GM21381 (cell line): ENCODE data around the gene INPP5D.
A peak's percentile ranks its signal among the peaks of the same experiment; 100 is the strongest.
"Not testable (repeated sequence)": the region's sequence is repeated elsewhere in the genome, so short reads cannot be mapped to it uniquely, and the experiment has no call there.

ENCODE experiments used
- ATAC-seq: cut with Tn5 transposase; IDR thresholded peaks from one replicate; pipeline ENCODE4 v1.9.1; 2021; ENCODE audit warnings: mild to moderate bottlenecking, moderate library complexity; ENCODE audit not compliant: unreplicated experiment

The INPP5D gene

DNA sequence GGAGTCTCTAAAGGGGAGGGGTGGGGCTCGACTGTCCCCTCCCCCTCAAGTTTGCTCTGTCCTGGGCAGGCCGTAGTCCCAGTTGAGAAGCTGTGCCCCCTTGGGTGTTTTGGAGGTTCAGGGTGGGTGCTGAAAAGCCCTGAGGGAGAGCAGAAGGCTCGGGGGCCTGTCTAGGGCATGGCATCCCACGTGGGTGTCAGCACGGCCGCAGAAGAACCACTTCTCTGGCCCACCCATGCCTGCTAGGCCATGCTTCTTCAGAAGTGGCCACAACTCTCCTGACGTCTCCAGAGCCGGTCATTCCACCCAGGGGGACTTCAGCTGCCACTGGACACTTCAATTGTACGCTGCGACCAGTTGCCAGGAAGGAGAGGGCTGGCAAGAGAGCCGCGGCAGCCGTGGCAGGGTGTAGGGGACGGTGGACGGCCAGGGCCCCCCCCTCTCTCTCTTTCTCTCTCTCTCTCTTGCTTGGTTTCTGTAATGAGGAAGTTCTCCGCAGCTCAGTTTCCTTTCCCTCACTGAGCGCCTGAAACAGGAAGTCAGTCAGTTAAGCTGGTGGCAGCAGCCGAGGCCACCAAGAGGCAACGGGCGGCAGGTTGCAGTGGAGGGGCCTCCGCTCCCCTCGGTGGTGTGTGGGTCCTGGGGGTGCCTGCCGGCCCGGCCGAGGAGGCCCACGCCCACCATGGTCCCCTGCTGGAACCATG lies at the start of gene INPP5D:
TSS of gene INPP5D (plus strand) at position 546 of the 704 bp plus-strand sequence. CDS start at position 683, 137 bp downstream.
- peak; percentile 54 for ATAC-seq

DNA sequence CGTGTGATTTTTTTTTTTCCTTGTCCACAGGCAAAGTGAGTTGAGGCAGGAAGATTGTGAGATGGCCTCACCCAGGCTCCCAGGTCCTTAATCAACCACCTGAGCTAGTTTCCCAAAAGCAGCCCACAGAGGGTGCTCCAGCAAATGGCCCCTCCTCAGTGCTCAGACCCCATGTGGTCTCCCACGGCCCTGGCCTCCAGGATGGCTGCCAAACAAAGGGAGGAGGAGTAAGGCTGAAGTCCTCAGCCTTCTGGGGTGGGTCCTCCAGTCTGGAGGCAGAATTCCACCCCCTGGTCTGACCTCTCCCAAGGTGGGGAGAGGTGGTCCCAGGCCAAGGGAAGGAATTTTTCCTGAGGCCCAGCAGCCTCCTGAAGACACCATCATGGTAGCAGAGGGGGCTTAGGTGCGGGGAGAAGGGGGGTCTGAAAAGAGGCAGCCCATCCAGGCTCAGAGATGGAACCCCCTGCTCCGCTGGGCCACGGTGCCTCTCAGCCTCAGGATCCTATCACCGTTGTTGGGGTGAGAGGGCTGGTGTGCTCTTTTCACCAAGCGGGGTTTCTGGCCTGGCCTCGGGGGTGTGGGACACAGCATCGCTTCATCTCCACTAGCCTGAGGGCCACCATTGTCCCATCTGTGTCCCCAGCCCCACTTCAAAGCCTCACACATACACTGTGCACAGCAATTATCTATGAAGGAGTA lies 49.4 kb upstream of the INPP5D start:
- ATAC-seq = no peak

DNA sequence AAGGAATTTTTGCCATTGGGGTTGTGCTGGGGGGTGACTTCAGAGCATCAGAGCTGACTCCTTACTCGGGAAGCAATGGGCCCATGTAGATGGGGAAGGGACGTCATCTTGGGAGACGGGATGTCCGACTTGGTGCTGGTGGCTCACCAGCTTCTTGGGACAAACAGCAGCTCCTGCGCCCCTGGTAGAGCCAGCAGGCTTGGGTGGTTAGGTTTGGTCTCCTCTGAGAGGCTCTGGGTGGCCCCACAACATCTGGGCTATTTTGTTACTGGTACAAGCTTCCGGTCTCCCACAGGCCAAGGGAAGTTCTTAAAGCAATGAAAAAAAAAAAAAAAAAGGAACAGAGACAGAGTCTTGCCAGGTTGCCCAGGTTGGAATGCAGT lies 48.9 kb upstream of the INPP5D start:
- ATAC-seq = no peak

DNA sequence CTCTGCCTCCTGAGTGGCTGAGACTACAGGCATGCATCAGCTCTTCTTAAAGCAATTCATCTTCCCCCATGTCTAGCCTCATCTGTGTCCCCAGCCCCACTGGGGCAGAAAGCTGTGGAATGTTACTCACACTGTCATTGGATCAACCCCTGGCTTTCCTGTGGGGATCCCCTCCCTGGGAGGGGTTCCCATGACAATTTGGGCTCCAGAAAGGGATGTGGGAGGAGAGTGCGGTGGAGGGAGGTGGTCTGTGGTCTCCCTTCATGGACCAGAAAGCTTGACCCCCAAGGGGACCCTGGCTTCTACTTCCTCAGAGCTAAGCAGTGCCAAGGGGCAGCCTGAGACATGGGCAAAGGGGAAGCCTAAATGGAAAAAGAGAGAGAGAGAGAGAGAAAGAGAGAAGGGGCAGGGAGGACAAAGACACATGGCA lies 48.4 kb upstream of the INPP5D start:
- ATAC-seq = no peak

DNA sequence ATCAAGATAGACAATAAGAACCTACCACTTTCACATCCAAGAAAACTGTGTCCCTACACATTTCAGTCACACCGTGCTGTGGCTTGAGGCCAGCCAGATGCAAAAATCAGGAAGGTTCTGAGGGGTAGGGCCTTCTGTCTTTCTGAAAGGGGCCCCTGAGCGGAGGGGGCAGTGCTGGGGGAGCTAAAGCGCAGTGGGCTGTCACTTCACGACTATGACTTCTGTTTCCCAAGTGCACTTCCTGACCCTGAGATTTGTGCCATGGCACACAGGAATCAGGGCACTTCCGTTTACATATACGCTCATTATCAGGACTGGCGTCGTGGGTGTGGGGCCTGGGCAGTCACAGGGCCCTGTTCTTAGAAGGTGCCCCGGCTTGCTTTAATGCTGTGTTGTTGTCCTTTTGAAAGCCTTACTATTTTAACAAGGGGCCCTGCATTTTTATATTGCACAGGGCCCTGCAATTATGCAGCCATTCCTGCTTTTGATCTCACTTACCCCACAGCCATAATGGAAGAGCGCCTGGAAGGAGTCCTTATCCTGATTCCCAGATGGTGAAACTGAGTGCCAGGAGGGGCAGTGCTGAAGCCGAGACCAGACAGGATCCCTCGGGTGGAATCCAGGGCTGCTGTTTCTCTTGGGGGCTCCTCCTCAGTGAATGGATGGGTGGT lies 47.7 kb upstream of the INPP5D start:
- ATAC-seq = no peak

DNA sequence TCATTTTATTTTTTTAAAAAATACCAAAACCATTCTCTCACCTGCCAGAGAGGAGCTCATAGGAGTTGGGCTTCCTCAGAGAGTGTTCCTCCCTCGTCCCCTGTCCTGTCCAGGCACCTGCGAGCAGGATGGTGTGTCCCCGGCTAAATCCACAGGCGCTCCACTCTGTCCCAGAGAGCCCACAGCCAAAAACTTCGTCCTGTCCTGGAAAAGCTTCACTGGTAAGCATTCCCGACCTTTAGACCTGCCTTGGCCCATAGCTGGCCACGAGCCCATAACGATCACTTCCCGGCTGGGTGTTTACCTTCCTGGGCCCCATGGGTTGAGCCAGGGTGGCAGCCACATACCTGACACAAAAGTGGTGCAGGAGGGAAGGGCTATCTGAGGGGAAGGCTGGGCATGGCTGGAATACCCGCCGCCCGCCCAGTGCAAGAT lies 47.1 kb upstream of the INPP5D start, which contains the start of gene NGEF:
TSS of gene NGEF (minus strand) at position 230 of the 435 bp plus-strand sequence. CDS start 38,366 bp downstream, outside the sequence.
- ATAC-seq = no peak

DNA sequence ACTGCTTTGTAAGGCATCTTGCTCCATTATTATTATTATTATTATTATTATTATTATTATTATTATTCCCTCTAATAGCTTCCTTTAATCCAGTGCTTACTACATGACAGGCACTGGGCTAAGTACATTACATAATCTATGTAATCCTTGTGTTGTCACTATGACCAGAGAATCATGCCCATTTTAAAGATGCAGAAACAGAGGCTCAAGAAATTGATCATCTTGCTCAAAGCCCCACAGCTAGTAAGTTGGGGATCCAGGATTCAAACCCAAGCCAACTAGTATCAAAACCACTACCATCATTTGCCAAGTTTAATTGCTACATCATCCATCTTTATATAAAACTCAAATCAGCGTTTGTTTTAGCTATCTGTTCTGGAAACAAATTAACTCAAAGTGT lies 46.5 kb upstream of the INPP5D start:
- no peak for ATAC-seq

DNA sequence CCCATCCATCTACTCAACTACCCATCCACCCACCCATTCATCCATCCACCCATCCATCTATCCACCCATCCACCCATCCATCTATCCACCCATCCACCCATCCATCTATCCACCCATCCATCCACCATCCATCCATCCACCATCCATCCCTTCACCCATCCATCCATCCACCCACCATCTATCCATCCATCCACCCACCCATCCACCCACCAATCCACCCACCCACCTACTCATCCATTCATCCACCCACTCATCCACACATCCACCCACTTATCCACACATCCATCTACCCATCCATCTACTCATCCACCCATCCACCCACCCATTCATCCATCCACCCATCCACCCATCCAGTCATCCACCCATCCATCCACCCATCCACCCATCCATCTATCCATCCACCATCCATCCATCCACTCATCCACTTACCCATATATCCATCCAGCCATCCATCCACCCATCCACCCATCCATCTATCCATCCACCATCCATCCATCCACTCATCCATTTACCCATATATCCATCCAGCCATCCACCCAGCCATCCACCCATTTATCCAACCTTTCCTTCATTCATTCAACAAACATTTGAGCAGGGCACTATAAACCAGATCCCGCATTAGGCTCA lies 45.0 kb upstream of the INPP5D start:
- ATAC-seq = no peak

DNA sequence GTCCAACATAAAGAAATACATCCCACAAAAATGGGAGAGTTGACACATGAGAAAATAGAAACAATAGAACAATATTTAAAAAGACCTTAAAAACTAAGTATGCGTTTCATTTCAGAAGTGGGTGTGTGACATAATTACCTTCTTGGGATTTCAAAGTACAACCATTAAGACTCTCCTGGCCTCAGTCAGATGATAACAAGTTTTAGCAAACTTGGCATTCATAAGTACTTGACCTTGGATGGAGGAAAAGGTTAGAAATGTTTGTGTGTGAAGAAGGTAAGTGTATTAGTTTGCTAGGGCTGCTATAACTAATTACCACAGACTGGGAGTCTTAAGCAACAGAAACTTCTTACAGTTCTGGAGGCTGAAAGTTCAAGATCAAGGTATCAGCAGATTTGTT lies 42.2 kb upstream of the INPP5D start:
- ATAC-seq = no peak

DNA sequence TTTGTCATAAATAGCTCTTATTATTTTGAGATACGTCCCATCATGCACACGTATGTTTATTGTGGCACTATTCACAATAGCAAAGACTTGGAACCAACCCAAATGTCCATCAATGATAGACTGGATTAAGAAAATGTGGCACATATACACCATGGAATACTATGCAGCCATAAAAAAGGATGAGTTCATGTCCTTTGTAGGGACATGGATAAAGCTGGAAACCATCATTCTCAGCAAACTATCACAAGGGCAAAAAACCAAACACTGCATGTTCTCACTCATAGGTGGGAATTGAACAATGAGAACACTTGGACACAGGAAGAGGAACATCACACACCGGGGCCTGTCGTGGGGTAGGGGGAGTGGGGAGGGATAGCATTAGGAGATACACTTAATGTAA lies 40.5 kb upstream of the INPP5D start:
- ATAC-seq = not testable (repeated sequence)

DNA sequence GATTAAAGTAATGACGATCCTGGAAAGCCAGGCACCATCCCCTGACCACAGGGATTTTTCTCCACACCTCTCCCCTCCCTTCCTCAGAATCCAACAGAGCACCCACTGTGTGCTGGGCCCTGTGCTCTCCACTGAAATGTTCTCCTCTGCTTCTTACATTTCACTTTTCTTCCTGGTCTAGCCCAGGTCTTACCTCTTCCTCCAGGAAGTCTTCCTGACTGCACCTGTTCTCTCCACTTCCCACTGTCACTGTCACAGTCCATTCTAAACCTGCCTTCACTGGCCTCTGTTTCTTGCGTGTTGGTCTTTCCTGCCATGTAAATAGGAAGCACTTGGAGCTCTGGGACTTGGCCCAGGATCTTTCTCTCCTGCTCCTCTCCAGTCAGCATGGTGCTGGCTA lies 39.7 kb upstream of the INPP5D start:
- no peak for ATAC-seq

DNA sequence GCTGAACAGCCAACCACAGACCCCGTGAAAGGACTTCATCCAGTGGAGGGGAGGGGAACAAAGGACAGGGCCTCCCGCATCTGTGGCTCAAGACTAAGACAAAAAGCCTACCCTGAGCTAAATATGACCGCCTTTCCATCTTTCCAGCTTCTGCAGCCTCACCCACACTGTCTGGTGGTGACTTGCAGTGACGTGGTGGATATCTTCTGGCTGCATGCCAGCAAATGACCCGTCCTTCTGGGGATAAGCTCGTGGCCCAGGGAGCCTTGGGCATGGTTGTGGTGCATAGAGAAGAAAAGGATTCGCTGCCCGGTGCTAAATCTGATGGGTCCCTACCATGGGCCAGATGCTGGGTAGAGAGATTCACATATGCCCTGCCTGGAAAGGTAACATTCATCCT lies 38.4 kb upstream of the INPP5D start:
- no peak for ATAC-seq

DNA sequence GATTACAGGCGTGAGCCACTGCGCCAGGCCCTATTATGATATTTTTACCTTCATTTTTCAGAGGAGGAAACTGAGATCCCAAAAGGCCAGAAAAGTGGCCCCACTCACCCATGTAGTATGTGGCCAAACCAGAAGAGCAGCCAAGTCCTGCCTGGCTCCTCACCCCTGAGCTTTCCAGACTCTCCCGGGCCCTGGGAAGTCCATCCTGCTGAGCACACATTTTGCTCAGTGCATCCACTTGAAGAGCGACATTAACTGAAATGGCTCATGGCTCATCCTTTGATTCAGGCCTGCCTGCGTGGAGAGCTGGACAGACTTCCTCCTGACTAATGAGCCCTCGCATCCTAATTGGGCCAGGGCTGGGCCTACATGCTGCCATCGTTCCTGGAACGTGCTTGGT lies 37.6 kb upstream of the INPP5D start:
- ATAC-seq = no peak

DNA sequence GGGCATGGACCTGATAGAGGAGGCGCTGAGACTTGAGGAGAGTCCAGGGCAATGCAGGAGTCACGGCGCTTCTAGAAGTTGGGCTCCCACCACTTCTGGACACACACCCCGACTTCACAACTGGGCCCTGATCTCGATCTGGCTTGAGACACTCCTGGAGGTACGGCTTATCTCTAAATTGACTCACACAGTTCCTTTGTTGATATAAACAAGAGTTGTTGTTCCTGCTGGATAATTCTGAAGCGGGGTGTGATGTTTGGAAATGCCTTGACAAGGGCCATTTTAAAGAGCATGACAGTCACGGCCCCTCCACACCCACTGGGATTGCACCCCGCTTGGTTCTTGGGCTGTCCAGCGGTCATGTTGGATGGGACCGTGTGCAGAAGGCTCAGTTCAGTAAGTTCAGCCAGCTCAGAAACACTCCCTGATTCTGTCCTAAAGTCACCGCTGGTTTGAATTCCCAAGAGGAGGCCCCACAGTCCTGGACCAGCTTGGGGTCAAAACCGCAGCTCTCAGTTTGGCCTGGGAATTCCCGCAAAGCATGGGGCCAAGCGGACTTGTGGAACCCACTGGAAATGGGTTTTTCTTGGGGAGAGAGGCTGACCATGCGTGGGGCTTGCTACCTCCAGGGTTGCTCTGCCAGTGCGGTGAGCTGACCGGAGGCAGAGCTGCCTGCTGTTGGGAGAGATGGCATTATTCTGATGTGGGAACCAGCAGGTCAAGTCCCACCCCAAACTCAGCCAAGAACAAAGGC lies 37.0 kb upstream of the INPP5D start:
- no peak for ATAC-seq

DNA sequence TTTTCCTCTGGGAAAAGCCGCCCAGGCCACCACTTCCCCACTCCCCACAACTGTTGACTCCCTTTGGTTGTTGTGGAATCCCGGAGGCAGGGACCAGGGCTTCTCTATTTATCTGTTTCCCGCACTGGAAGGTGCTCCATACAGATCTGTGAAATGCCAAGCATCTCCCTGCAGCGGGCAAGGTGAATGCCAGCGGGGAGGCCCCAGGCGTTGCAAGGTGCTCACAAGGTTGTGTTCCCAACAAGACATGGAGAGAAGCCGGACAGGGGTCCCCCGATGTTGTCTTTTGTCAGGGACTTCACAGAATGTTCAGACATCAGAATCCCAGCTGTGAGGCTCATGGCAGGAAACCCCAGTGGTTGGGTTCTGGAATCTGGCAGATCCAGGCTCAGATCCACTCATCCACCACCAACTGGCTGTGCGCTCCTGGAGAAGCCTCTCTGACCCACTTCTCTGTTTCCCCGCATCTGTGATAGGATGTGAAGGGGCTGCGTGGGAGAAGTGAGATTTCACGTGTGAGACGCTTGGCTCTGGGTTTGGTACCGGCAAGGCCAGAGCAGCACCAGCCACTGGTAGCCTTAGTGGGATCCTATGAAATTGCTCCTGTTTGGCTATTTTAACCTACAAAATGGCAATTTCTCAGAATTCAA lies 36.3 kb upstream of the INPP5D start:
- no peak for ATAC-seq

DNA sequence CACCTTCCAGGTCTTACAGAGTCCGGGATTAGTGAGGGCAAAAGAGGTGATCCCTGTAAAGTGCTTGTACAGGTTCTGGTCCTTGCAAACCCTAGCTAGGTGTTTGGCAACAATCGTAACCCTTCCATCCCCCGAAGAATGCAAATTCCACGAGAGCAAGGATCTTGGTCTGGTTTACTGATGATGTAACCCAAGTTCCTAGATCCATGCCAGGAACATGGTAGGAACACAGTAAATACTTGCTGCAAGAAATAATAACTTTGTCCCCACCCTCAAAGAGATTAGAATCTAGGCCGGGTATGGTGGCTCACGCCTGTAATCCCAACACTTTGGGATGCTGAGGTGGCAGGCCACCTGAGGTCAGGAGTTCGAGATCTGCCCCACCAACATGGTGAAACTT lies 34.4 kb upstream of the INPP5D start:
- no peak for ATAC-seq

DNA sequence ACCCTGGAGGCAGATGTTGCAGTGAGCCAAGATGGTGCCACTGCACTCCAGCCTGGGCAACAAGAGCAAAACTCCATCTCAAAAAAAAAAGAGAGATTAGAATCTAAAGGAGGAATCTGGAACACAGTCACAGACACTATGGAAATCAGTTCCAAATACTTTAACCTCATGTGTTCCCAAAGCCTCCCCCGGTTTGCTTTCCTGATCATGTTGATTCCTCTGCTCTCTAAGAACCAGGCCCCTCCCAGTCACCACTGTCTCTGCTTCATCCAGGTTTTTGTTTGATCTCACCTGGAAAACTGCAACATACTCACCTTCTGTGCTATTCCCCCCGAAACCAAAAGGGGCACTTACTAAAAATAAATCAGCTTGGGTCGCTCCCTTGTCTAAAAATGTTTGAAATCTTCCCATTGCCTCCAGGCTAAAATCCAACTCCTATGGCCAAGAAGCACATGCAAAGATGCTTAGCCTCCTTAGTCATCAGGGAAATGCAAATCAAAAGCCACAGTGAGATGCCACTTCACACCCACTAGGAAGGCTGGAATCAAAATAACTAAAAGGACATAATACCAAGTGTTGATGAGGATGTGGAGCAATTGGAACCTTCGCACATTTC lies 33.8 kb upstream of the INPP5D start:
- no peak for ATAC-seq

DNA sequence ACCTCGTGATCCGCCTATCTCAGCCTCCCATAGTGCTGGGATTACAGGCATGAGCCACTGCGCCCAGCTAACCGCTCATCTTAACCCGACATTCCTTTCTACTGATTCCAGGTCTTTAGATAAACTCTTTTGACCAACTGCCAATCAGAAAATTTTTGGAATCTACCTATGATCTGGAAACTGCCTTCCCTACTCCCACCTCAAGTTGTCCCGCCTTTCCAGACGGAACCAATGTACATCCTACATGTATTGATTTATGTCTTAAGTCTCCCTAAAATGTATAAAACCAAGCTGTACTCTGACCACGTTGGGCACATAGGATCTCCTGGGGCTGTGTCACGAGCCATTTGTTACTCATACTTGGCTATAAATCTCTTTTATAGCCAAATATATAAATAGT lies 30.8 kb upstream of the INPP5D start:
- no peak for ATAC-seq

DNA sequence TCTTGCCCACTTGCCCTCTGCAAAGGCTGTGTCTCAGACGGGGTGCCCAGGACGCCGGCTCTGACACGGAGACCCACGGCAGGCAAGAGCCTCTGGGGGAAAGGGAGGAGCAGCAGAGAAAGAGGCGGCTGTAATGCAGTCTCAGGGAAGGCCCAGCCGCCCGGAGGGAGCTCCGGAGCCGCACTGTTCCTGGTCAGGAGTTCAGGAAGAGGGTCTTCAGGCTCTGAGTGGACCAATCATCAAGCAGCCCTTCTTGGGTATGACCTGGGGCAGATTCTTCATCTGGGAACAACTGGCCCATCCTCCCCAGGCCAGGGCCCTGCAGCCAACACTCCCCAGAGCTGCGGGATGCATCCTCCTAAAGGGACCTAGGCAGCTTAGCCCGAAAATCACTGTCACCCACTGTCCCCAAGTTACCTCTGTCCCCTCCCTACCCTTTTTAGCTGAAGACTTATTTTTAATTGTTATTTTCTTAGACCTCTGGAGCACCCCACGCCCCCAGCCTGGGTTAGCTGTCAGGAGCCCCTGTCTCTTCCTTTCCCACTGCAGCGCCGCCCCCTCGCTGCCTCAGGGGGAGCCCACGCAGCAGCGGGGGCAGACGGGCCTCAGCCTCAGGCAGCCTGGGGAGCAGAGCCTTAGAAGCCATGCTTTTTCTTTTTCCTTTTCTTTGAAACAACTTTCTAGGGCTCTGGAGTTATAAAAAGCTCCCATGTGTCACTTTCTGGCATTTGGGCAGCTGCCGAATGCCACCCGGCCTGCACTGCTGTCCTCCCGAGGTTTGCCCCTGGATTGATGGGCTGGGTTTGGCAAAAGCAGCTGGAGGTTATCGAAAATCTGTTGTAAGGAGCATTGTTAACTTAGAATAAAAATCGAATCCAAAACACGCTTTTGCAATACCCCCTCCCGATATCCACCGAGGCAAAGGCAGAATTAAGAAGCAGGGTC lies 28.3 kb upstream of the INPP5D start:
- ATAC-seq = no peak
